Hepatocyte (in vitro differentiated cells): ENCODE data around the gene SOST.

ENCODE experiments used
- CTCF ChIP-seq: fragments of 200-600 bp; sonication (generic); IDR thresholded peaks from 2 replicates; pipeline ENCODE4 v1.5.1; 2016; ENCODE audit warnings: antibody characterized with exemption, mild to moderate bottlenecking; ENCODE audit not compliant: poor library complexity
- EZH2 ChIP-seq: fragments of 200-600 bp; sonication (generic); IDR thresholded peaks from 2 replicates; pipeline ENCODE4 v1.6.1; 2016; ENCODE audit warnings: antibody characterized with exemption, mild to moderate bottlenecking, borderline replicate concordance
- EZH2phosphoT487 ChIP-seq: fragments of 200-600 bp; sonication (generic); IDR thresholded peaks from one replicate; pipeline ENCODE4 v1.6.1; 2018; ENCODE audit warnings: antibody characterized with exemption, mild to moderate bottlenecking, low read depth, moderate library complexity; ENCODE audit not compliant: unreplicated experiment, severe bottlenecking

- no peak for TF ChIP-seq CTCF
- no peak for TF ChIP-seq EZH2phosphoT487
- no peak for TF ChIP-seq EZH2
Measured at GRCh38 chr17:43745541-43745940, 13.1 kb downstream of the SOST start.
